Mesenchymal stem cell (in vitro differentiated cells and primary cell): ENCODE measurements around the gene GTF3A. TPM values are rescaled to one million over a fixed set of nuclear protein-coding genes. Genes with fewer than 3 reads are reported as not detected.

Experiments
- DNase-seq: peaks from one replicate; pipeline ENCODE4 v3.0.0-alpha.2; 2013
- H2AFZ ChIP-seq: one replicate; pipeline ENCODE4 v1.6.1; 2013; ENCODE audit warnings: low read depth, mild to moderate bottlenecking, control low read depth, inconsistent platforms, low read length, moderate library complexity
- H2AK5ac ChIP-seq: 2 replicates; pipeline ENCODE4 v1.6.1; 2013; ENCODE audit warnings: low read length, moderate library complexity, mild to moderate bottlenecking, inconsistent platforms; ENCODE audit not compliant: severe bottlenecking
- H2BK120ac ChIP-seq: one replicate; pipeline ENCODE4 v1.6.1; 2013; ENCODE audit warnings: low read depth, mild to moderate bottlenecking, inconsistent platforms, low read length, moderate library complexity
- H2BK12ac ChIP-seq, 2 experiments: one replicate each; pipeline ENCODE4 v1.6.1; 2013; ENCODE audit warnings: inconsistent platforms in 2 of 2, low read length in 2 of 2, mild to moderate bottlenecking in 2 of 2, moderate library complexity in 2 of 2, control low read depth in 1 of 2
- H2BK15ac ChIP-seq: one replicate; pipeline ENCODE4 v1.6.1; 2013; ENCODE audit warnings: mild to moderate bottlenecking, low read depth, inconsistent platforms; ENCODE audit not compliant: poor library complexity, severe bottlenecking
- H2BK5ac ChIP-seq: 2 replicates; pipeline ENCODE4 v1.6.1; 2013; ENCODE audit warnings: low read depth, mild to moderate bottlenecking, low read length, control low read depth, inconsistent platforms; ENCODE audit not compliant: poor library complexity, severe bottlenecking
- H3K14ac ChIP-seq, 2 experiments: one replicate each; pipeline ENCODE4 v1.6.1; 2013; ENCODE audit warnings: inconsistent platforms in 2 of 2, low read length in 2 of 2, control low read depth in 1 of 2, mild to moderate bottlenecking in 1 of 2, moderate library complexity in 1 of 2
- H3K18ac ChIP-seq, 2 experiments: one replicate each; pipeline ENCODE4 v1.6.1; 2013; ENCODE audit warnings: inconsistent platforms in 2 of 2, low read length in 2 of 2, control low read depth in 1 of 2, low read depth in 1 of 2, mild to moderate bottlenecking in 1 of 2
- H3K23ac ChIP-seq, 2 experiments: one replicate each; pipeline ENCODE4 v1.6.1; 2013; ENCODE audit warnings: inconsistent platforms in 2 of 2, low read length in 2 of 2, mild to moderate bottlenecking in 2 of 2, moderate library complexity in 2 of 2, control low read depth in 1 of 2
- H3K27ac ChIP-seq: 2 replicates; pipeline ENCODE4 v1.5.1; 2013; ENCODE audit warnings: mild to moderate bottlenecking, moderate library complexity, low read length, control low read depth, inconsistent platforms; ENCODE audit not compliant: poor library complexity, severe bottlenecking
- H3K27me3 ChIP-seq, 2 experiments: 2 replicates each; pipeline versions ENCODE4 v1.6.1 to v1.7.0; 2013; ENCODE audit warnings: low read length in 2 of 2, mild to moderate bottlenecking in 2 of 2, moderate library complexity in 2 of 2, control low read depth in 1 of 2, inconsistent platforms in 1 of 2; ENCODE audit not compliant: control insufficient read depth in 1 of 2, insufficient read depth in 1 of 2
- H3K36me3 ChIP-seq, 2 experiments: 2 replicates each; pipeline versions ENCODE4 v1.6.1 to v1.7.0; 2013; ENCODE audit warnings: low read length in 2 of 2, control low read depth in 1 of 2, inconsistent platforms in 1 of 2, low read depth in 1 of 2, mild to moderate bottlenecking in 1 of 2; ENCODE audit not compliant: insufficient read depth in 2 of 2, control insufficient read depth in 1 of 2
- H3K4ac ChIP-seq, 2 experiments: one replicate each; pipeline ENCODE4 v1.6.1; 2013; ENCODE audit warnings: inconsistent platforms in 2 of 2, low read length in 2 of 2, mild to moderate bottlenecking in 2 of 2, moderate library complexity in 2 of 2, control low read depth in 1 of 2, low read depth in 1 of 2
- H3K4me1 ChIP-seq: 2 replicates; pipeline ENCODE4 v1.6.1; 2013; ENCODE audit warnings: low read depth, low read length, control low read depth; ENCODE audit not compliant: control insufficient read depth, insufficient read depth
- H3K4me2 ChIP-seq: 2 replicates; pipeline ENCODE4 v1.6.1; 2013; ENCODE audit warnings: low read length, mild to moderate bottlenecking, inconsistent platforms; ENCODE audit not compliant: poor library complexity, severe bottlenecking
- H3K4me3 ChIP-seq, 2 experiments: 2 replicates each; pipeline versions ENCODE4 v1.5.1 to v1.7.0; 2013; ENCODE audit warnings: low read length in 2 of 2, mild to moderate bottlenecking in 2 of 2, control low read depth in 1 of 2, low read depth in 1 of 2; ENCODE audit not compliant: insufficient read depth in 1 of 2
- H3K79me1 ChIP-seq: replicated peaks from 2 replicates; pipeline ENCODE4 v1.6.1; 2013; ENCODE audit warnings: mild to moderate bottlenecking, control low read depth, low read length, inconsistent platforms; ENCODE audit not compliant: poor library complexity, severe bottlenecking
- H3K9ac ChIP-seq: 2 replicates; pipeline ENCODE4 v1.7.0; 2013; ENCODE audit warnings: mild to moderate bottlenecking, low read length, moderate library complexity
- H3K9me3 ChIP-seq: 2 replicates; pipeline ENCODE4 v1.7.0; 2013; ENCODE audit warnings: mild to moderate bottlenecking, low read length; ENCODE audit not compliant: control insufficient read depth
- H4K8ac ChIP-seq: one replicate; pipeline ENCODE4 v1.6.1; 2013; ENCODE audit warnings: inconsistent platforms, mild to moderate bottlenecking, low read length, moderate library complexity
- H4K91ac ChIP-seq: one replicate; pipeline ENCODE4 v1.6.1; 2013; ENCODE audit warnings: mild to moderate bottlenecking, low read length, inconsistent platforms
- WGBS: methylation state at CpG from one replicate; pipeline ENCODE4 v1.1.7; 2013; ENCODE audit warnings: mixed read lengths; 5-methylcytosine and 5-hydroxymethylcytosine counted together
- polyA plus RNA-seq, 2 experiments: library from polyadenylated mRNA; stranded (reverse); fragments of 200-250 nt; gene quantifications; one replicate each; pipeline ENCODE4 v1.2.3, GENCODE V29; 2013

GTF3A gene
- polyA plus RNA-seq (2013, experiment 1 of 2): 106 TPM
- polyA plus RNA-seq (2013, experiment 2 of 2): 107 TPM

GRCh38 chr13:27424246-27425157 lies at the start of gene GTF3A:
Gene GTF3A (plus strand): TSS chr13:27424619.
- peak within 1 kb of the TSS; percentile 98 for H4K8ac ChIP-seq
- H3K23ac ChIP-seq: peak within 1 kb of the TSS; percentile 37 to 51
- H3K4me1 ChIP-seq: peaks cover 21% of the 10 kb centered on the region
- peak within 1 kb of the TSS; percentile 46 to 83 for H3K4ac ChIP-seq
- no peaks in the 10 kb centered on the region for H3K9me3 ChIP-seq
- peak within 1 kb of the TSS; percentile 80 for H4K91ac ChIP-seq
- H2BK5ac ChIP-seq: peak within 1 kb of the TSS; percentile 45
- peak within 1 kb of the TSS in 1 of 2 experiments; percentile 82 for H3K14ac ChIP-seq
- H2AFZ ChIP-seq: peak within 1 kb of the TSS; percentile 93
- H2BK12ac ChIP-seq: peak within 1 kb of the TSS; percentile 16 to 75
- H2BK120ac ChIP-seq: no peak within 1 kb of the TSS
- peak within 1 kb of the TSS; percentile 71 for H2AK5ac ChIP-seq
- H3K18ac ChIP-seq: peak within 1 kb of the TSS; percentile 79 to 93
- H3K27ac ChIP-seq: peak within 1 kb of the TSS; percentile 67
- DNase-seq: peak; percentile 80
- H3K9ac ChIP-seq: peak within 1 kb of the TSS; percentile 93
- peak within 1 kb of the TSS; percentile 70 to 87 for H3K4me3 ChIP-seq
- peaks cover 23% of the 10 kb centered on the region for H3K79me1 ChIP-seq
- WGBS: 1% methylated on average over 82 of the region's 85 CpGs
- peaks cover 15 to 25% of the 10 kb centered on the region in 2 experiments for H3K36me3 ChIP-seq
- H3K27me3 ChIP-seq: no peaks in the 10 kb centered on the region
- H3K4me2 ChIP-seq: peak within 1 kb of the TSS; percentile 93
- H2BK15ac ChIP-seq: peak within 1 kb of the TSS; percentile 64

- DNase-seq: peak; percentile 87
- H3K9me3 ChIP-seq: peaks cover 7% of the 10 kb centered on the region
- peaks cover 43% of the 10 kb centered on the region in 2 experiments for H3K27me3 ChIP-seq
- H2BK120ac ChIP-seq: no peak overlapping the region
- no peaks in the 10 kb centered on the region for H3K4me1 ChIP-seq
- H3K4me2 ChIP-seq: no peak overlapping the region
- H3K79me1 ChIP-seq: no peaks in the 10 kb centered on the region
- no peak overlapping the region for H3K14ac ChIP-seq
- no peak overlapping the region for H2BK12ac ChIP-seq
- H2BK15ac ChIP-seq: no peak overlapping the region
- no peak overlapping the region for H2AK5ac ChIP-seq
- no peak overlapping the region for H2BK5ac ChIP-seq
- no peak overlapping the region for H4K8ac ChIP-seq
- no peak overlapping the region for H3K23ac ChIP-seq
- WGBS: 0% methylated on average over 5 of the region's 7 CpGs
- no peak overlapping the region for H2AFZ ChIP-seq
- no peaks in the 10 kb centered on the region for H3K36me3 ChIP-seq
- no peak overlapping the region for H3K4me3 ChIP-seq
- H3K27ac ChIP-seq: no peak overlapping the region
- H3K4ac ChIP-seq: no peak overlapping the region
- H3K9ac ChIP-seq: no peak overlapping the region
- H4K91ac ChIP-seq: no peak overlapping the region
- H3K18ac ChIP-seq: no peak overlapping the region
Measured at GRCh38 chr13:27374650-27375049, 49.8 kb upstream of the GTF3A start.

GRCh38 chr13:27375686-27376326 lies 48.6 kb upstream of the GTF3A start:
- no peak overlapping the region for H2BK5ac ChIP-seq

GRCh38 chr13:27379126-27379525 lies 45.3 kb upstream of the GTF3A start:
- no peak overlapping the region for H2BK120ac ChIP-seq
- no peak overlapping the region for H3K4ac ChIP-seq
- H3K9ac ChIP-seq: no peak overlapping the region
- peaks cover 46 to 52% of the 10 kb centered on the region in 2 experiments for H3K27me3 ChIP-seq
- H3K36me3 ChIP-seq: no peaks in the 10 kb centered on the region
- no peak overlapping the region for H4K8ac ChIP-seq
- H3K14ac ChIP-seq: no peak overlapping the region
- no peak overlapping the region for H2AK5ac ChIP-seq
- 78% methylated on average over 3 of the region's 4 CpGs for WGBS
- no peaks in the 10 kb centered on the region for H3K4me1 ChIP-seq
- no peak overlapping the region for H3K23ac ChIP-seq
- H3K18ac ChIP-seq: no peak overlapping the region
- H4K91ac ChIP-seq: no peak overlapping the region
- H2AFZ ChIP-seq: no peak overlapping the region
- no peak overlapping the region for H2BK5ac ChIP-seq
- DNase-seq: no peak
- H2BK12ac ChIP-seq: no peak overlapping the region
- H2BK15ac ChIP-seq: no peak overlapping the region
- no peak overlapping the region for H3K4me2 ChIP-seq
- no peak overlapping the region for H3K4me3 ChIP-seq
- H3K79me1 ChIP-seq: no peaks in the 10 kb centered on the region
- H3K27ac ChIP-seq: no peak overlapping the region
- no peaks in the 10 kb centered on the region for H3K9me3 ChIP-seq

More at GRCh38 chr13:27375686-27376326, 48.6 kb upstream of the GTF3A start:
- no peaks in the 10 kb centered on the region for H3K4me1 ChIP-seq
- H3K36me3 ChIP-seq: no peaks in the 10 kb centered on the region
- H4K8ac ChIP-seq: no peak overlapping the region
- H3K14ac ChIP-seq: no peak overlapping the region
- no peak overlapping the region for H3K9ac ChIP-seq
- no peak overlapping the region for H4K91ac ChIP-seq
- H2AK5ac ChIP-seq: no peak overlapping the region
- no peak overlapping the region for H3K23ac ChIP-seq
- H2BK120ac ChIP-seq: no peak overlapping the region
- H3K4me2 ChIP-seq: no peak overlapping the region
- peaks cover 48 to 52% of the 10 kb centered on the region in 2 experiments for H3K27me3 ChIP-seq
- H3K4ac ChIP-seq: no peak overlapping the region
- H3K9me3 ChIP-seq: no peaks in the 10 kb centered on the region
- WGBS: 67% methylated on average over 14 of the region's 15 CpGs
- no peak overlapping the region for H3K27ac ChIP-seq
- H2BK15ac ChIP-seq: no peak overlapping the region
- no peak overlapping the region for H2BK12ac ChIP-seq
- DNase-seq: peak; percentile 73
- H3K79me1 ChIP-seq: no peaks in the 10 kb centered on the region
- peak overlapping the region; percentile 57 for H2AFZ ChIP-seq
- H3K18ac ChIP-seq: no peak overlapping the region
- H3K4me3 ChIP-seq: no peak overlapping the region
